HG03558 (cell line): ENCODE results near the gene CTBP1.
"Not testable (repeated sequence)": the region's sequence is repeated elsewhere in the genome, so short reads cannot be mapped to it uniquely, and the experiment has no call there.

Experiments used
- ATAC-seq: cut with Tn5 transposase; IDR thresholded peaks from one replicate; pipeline ENCODE4 v1.9.1; 2021; ENCODE audit warnings: moderate number of reproducible peaks; ENCODE audit not compliant: unreplicated experiment; ENCODE audit errors: extremely low read depth

Gene CTBP1

GRCh38 chr4:1240721-1241465 is 8.0 kb downstream of the CTBP1 start:
- no peak for ATAC-seq

GRCh38 chr4:1239950-1240307 is 9.0 kb downstream of the CTBP1 start:
- no peak for ATAC-seq

GRCh38 chr4:1239141-1239949 is 9.6 kb downstream of the CTBP1 start:
- no peak for ATAC-seq

GRCh38 chr4:1238676-1239000 is 10.3 kb downstream of the CTBP1 start:
- no peak for ATAC-seq

- no peak for ATAC-seq
Measured at GRCh38 chr4:1237981-1238675, 10.8 kb downstream of the CTBP1 start.

GRCh38 chr4:1237261-1237660 is 11.7 kb downstream of the CTBP1 start:
- ATAC-seq, result not testable (repeated sequence)

- not testable (repeated sequence) for ATAC-seq
Measured at GRCh38 chr4:1236836-1237235, 12.1 kb downstream of the CTBP1 start.

- ATAC-seq, result no peak
Measured at GRCh38 chr4:1236103-1236641, 12.8 kb downstream of the CTBP1 start.

- no peak for ATAC-seq
Measured at GRCh38 chr4:1235381-1236102, 13.4 kb downstream of the CTBP1 start.

GRCh38 chr4:1234811-1235292 is 14.1 kb downstream of the CTBP1 start:
- no peak for ATAC-seq

- ATAC-seq, result no peak
Measured at GRCh38 chr4:1234309-1234695, 14.6 kb downstream of the CTBP1 start.

- ATAC-seq, result no peak
Measured at GRCh38 chr4:1233641-1234308, 15.2 kb downstream of the CTBP1 start.

- no peak for ATAC-seq
Measured at GRCh38 chr4:1232661-1233621, 16.0 kb downstream of the CTBP1 start.

GRCh38 chr4:1231637-1232360 is 17.1 kb downstream of the CTBP1 start:
- ATAC-seq, result no peak

- no peak for ATAC-seq
Measured at GRCh38 chr4:1230971-1231636, 17.8 kb downstream of the CTBP1 start.

- ATAC-seq, result no peak
Measured at GRCh38 chr4:1230316-1230715, 18.6 kb downstream of the CTBP1 start.

- ATAC-seq, result no peak
Measured at GRCh38 chr4:1229117-1229849, 19.6 kb downstream of the CTBP1 start.
